Hypothalamus (tissue), 51 donors: ENCODE measurements around the gene CPHXL2.

Experiments
- DNase-seq, 51 donors: peaks; one replicate each; lab custom pipeline; 2025; lab: John Stamatoyannopoulos, UW

The CPHXL2 gene

DNA sequence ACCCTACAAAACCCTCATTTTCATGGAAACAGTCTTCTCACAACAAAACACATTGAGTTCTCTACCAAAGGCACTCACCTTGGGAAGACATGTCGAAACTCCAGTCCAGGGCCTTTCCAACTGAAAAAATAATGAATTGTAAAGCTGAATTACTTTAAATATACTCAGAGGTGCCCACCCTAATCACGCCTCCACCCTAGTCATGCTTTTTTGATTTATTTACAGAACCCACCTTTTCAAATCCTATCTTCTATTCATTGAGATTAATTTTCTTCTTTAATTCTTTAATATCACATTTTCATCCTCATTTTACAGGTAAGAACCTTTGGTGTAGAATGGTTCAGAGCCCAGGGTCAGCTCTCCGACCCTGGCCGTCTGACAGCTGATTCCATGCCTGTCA lies at the start of gene CPHXL2:
Gene CPHXL2 (minus strand): TSS at position 101 of the 400 bp plus-strand sequence. CDS start 10 bp downstream, at position 91.
- no peak for DNase-seq

- DNase-seq = no peak
Observed at GRCh38 chr16:75726390-75726789, 49.6 kb upstream of the CPHXL2 start, which contains the start of gene CPHXL. Gene CPHXL, minus strand, starts transcription at chr16:75726490. Its CDS starts 48 bp downstream, at chr16:75726442.

GRCh38 chr16:75718452-75718851 lies 41.6 kb upstream of the CPHXL2 start:
- no peak for DNase-seq

DNA sequence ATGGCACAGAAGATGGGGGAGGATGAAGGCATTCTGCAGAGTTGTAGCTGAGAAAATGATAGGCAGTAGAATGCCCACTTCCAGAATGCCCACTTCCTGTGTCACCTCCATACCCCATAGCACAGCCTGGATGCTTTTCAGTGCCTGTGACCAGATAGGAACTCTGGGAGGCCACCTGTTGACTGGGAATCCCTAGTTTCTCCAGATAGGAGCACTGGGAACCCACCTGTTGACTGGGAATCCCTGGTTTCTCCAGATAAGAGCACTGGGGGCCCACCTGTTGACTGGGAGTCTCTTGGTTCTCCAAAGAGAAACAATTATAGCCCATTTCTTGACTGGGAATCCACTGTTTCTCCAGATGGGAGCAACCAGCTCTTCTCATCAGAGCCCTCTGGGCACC lies 37.9 kb upstream of the CPHXL2 start:
- DNase-seq = no peak

DNA sequence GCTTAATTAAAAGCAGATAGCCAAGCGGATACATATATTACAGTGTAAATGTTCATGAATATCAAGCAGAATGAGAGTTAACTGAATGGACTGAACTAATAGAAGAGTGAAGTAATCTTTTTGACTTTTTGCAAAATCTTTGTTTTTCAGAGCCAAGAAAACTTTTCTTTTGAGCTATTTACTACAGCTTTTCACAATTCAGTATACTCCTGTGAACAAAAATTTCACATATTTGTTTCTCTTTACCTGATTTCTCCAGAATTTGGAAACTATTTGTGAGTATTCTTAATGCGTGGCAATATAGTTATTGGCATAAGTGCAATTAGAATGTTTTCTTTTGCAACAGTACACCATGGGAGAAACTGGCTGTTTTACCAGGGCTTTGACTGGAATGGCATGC lies 33.5 kb upstream of the CPHXL2 start:
- no peak for DNase-seq

GRCh38 chr16:75703306-75703705 lies 26.5 kb upstream of the CPHXL2 start:
- peak in 1 of 51 donors; percentile 0 for DNase-seq

GRCh38 chr16:75702242-75702641 lies 25.4 kb upstream of the CPHXL2 start:
- no peak for DNase-seq

- DNase-seq = no peak
Observed at GRCh38 chr16:75701361-75701760, 24.6 kb upstream of the CPHXL2 start, which contains the start of gene DUXB. Gene DUXB, minus strand, starts transcription at chr16:75701461. Its CDS starts 43 bp downstream, at chr16:75701418.

GRCh38 chr16:75697571-75697970 lies 20.8 kb upstream of the CPHXL2 start:
- DNase-seq = no peak

DNA sequence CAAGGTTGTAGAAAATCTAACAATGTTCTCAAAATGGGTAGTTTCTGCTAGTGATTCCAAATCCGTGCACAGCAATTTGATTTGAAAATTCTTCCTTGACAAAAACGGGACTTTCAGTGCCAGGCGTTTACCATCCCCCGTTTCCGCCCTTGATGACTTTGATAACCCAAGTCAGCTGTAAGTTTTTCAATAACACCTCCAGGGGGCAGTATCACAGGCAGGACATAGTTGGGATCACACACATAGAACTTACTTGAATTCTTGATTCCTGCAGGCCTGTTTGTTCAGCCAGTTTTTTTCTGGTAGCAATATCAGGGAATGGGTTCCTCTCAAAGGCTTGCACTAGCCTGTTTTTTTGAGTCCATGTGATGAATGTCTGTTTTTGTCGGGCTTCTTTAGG lies 18.9 kb upstream of the CPHXL2 start:
- no peak for DNase-seq

- no peak for DNase-seq
Observed at GRCh38 chr16:75687361-75687760, 10.6 kb upstream of the CPHXL2 start.

- DNase-seq = no peak
Observed at GRCh38 chr16:75682308-75682707, 5.5 kb upstream of the CPHXL2 start.

- no peak for DNase-seq
Observed at GRCh38 chr16:75679366-75679765, 2.6 kb upstream of the CPHXL2 start.

DNA sequence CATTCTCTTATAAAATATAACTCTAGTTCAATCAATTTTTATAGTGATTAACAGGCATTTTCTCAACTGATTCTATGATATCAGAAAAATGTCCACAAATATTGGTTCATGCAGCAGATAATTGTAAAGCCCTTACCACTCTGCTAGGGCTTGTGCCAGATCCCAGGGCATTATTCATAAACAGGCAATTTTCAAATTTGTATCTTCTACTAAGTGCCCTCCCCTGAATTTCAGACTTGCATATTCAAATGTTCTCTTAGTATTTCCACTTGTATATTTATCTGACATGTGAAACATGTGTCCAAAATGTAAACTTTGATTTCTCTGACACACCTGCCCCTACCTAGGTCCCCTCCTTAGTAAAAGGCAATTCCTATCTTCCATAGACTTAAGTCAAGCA lies 9.3 kb downstream of the CPHXL2 start:
- no peak for DNase-seq

GRCh38 chr16:75660726-75661302 lies 16.0 kb downstream of the CPHXL2 start:
- peak in 5 of 51 donors; percentile 3 to 43 (median 11) for DNase-seq

DNA sequence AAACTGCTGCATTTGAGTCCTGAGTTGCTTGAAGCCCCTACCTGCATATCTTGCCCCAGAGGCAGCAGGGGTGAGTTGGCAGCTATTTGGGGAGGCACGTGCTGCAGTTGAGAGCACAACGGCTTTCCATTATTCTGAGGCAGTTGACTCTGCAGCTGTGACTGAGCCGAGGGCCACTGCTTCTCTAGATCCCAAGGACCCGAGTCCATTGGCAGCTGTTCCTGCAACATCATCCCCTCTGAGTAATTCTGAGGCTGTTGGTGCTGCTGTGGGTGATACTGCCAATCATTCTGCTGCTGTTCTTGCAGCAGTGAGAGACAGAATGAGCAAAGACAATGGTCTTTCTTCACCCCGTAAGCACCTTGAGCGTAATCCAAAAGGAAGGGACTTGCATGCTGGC lies 16.5 kb downstream of the CPHXL2 start:
- peak in 27 of 51 donors; percentile 5 to 60 (median 28) for DNase-seq

DNA sequence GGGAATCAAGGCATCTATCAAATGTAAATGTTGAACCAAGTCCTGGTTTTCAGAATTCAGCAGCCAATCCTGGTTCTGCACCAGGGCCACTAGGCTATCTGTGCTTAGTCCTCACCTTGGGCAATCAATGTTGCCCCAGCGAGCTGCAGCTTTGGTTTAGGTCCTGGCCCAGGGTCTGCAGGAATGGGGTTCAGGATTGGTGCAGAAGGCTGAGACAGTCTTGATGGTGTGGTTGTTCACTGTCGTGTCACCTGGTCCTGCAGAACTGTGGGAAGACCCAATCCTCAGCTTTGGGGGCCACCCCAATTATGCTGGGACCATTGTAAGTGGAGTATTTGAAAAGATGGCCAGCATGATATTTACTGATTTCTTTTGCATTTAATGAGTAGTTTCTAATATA lies 18.6 kb downstream of the CPHXL2 start:
- DNase-seq = no peak

GRCh38 chr16:75653922-75654321 lies 22.9 kb downstream of the CPHXL2 start:
- no peak for DNase-seq

DNA sequence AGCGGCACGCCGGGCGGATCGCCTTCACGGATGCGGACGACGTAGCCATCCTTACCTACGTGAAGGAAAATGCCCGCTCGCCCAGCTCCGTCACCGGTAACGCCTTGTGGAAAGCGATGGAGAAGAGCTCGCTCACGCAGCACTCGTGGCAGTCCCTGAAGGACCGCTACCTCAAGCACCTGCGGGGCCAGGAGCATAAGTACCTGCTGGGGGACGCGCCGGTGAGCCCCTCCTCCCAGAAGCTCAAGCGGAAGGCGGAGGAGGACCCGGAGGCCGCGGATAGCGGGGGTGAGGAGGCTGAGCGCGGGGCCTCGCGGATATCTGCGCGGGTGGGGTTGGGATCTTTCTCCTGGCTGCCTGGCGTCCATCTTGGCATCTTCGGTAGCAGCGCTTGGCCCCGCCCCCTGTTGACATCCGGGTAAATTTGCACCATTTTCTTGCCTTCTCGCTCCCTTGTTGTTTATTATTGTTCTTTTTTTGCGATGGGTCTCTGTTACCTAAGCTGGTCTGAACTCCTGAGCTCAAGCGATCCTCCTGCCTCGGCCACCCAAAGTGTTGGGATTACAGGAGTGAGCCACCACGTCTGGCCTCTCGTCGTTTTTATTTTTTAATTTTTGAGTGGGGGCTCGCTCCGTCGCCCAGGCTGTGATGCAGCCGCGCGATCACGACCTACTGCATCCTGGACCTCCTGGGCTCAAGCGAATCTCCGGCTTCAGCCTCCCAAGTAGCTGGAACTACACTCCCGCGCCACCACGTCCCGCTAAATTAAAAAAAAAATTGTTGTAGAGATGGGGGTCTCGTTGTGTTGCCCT lies 28.3 kb downstream of the CPHXL2 start:
- DNase-seq = peak; percentile 35 to 89 (median 71)

- peak; percentile 66 to 96 (median 90) for DNase-seq
Observed at GRCh38 chr16:75647492-75648264, 29.1 kb downstream of the CPHXL2 start, which contains the start of the genes KARS1 and TERF2IP. Gene KARS1, minus strand, starts transcription at chr16:75647665. Its CDS starts 26 bp downstream, at chr16:75647639. Gene TERF2IP, plus strand, starts transcription at chr16:75647773. Its CDS starts 110 bp downstream, at chr16:75647883.

GRCh38 chr16:75647112-75647491 lies 29.7 kb downstream of the CPHXL2 start:
- DNase-seq = peak in 1 of 51 donors; percentile 54
